ENCODE measurements around the gene TPK1. TPM values are rescaled to one million over a fixed set of nuclear protein-coding genes. Genes with fewer than 3 reads are reported as not detected.
"Not testable (repeated sequence)": the region's sequence is repeated elsewhere in the genome, so short reads cannot be mapped to it uniquely, and the experiment has no call there.

Gene TPK1
- total and polyA plus RNA-seq, 2 donors, result 5.7 to 10.7 TPM

DNA sequence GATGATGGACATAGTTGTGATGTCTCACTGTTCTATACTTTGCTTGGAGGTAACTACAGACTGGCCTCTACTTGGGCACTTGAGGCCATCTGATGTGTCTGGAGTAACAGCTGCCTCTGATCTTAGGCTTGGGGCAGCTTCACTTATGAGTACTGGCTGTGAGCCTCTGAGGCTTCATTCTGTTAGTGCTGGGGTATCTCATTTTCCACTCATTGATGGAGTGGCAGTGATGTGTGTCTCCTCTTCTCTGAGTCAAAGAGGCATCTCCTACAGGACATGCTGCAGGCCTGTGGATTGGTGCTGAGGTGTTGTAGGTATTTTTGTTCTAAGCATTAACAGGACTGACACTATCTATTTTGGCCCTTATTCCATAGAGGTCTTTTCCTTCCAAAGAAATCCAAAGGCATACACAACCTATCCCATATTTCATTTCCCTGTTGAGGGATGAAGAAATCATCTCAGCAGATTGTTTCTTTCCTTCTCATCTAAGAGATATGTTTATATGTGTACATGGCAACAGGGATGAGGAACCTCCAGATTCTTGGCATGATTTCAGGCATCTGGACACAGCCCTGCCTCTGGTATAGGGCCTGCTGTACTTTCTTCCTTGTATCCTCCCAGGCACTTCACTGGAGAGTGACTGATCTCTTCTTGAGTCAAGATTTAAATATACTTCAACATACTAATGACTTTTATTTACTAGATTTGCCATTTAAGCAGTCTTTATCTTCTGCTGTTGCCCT lies 366.7 kb downstream of the TPK1 start:
- Histone ChIP-seq H3K27ac (ENCODE audit: low read depth) (no peak overlapping the region), H3K4me3 (ENCODE audit: low read depth, low read length) (no peak overlapping the region), H3K36me3 (ENCODE audit: insufficient read depth) (no peaks in the 10 kb centered on the region), H3K4me1 (ENCODE audit: insufficient read depth) (no peaks in the 10 kb centered on the region)
- no peak for DNase-seq (ENCODE audit: extremely low spot score)

DNA sequence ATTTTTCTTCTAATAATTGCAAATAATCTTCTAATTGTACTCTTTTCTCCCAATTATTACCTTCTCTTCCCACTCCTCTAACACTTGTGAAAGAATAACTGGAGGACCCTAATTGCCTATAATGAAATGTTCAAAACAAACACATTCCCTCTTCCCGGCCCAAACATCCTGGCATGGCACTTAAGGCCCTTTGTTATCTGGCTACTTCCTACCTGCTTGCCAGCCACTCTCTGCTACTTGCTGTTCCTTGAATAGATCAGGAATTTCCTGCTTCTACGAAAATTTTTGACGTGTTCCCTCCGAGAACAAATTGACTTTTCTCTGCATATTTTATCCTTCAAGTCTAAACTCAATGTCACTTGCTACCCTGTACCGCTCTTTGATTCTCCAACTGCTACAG lies 376.2 kb downstream of the TPK1 start:
- H3K27ac ChIP-seq (ENCODE audit: low read depth), result no peak overlapping the region
- no peak overlapping the region for H3K4me3 ChIP-seq (ENCODE audit: low read depth, low read length)
- DNase-seq (ENCODE audit: extremely low spot score), result no peak
- H3K4me1 ChIP-seq (ENCODE audit: insufficient read depth), result no peaks in the 10 kb centered on the region
- no peaks in the 10 kb centered on the region for H3K36me3 ChIP-seq (ENCODE audit: insufficient read depth)
- 75% methylated on average over 5 of the region's 5 CpGs for WGBS

DNA sequence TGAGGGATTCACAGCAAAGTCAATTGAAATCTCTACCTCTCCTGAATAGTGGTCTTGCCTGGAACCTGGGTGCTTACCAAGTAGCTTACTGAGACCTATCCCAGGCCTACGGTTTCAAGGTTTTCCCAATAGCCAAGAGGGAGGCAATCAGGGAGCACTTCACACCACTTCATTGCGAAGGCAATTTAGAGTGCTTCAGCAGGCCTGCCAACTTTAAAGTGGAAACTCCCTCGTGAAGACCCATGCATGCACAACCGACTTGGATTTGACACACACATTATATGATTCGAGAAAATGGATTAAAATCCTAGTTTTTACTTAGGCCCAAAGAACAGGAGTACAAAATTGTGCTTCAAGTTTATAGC lies 380.8 kb downstream of the TPK1 start:
- 65% methylated on average over 5 of the region's 5 CpGs for WGBS
- DNase-seq (ENCODE audit: extremely low spot score), result no peak
- no peaks in the 10 kb centered on the region for H3K4me1 ChIP-seq (ENCODE audit: insufficient read depth)
- H3K4me3 ChIP-seq (ENCODE audit: low read depth, low read length), result no peak overlapping the region
- no peak overlapping the region for H3K27ac ChIP-seq (ENCODE audit: low read depth)
- no peaks in the 10 kb centered on the region for H3K36me3 ChIP-seq (ENCODE audit: insufficient read depth)

DNA sequence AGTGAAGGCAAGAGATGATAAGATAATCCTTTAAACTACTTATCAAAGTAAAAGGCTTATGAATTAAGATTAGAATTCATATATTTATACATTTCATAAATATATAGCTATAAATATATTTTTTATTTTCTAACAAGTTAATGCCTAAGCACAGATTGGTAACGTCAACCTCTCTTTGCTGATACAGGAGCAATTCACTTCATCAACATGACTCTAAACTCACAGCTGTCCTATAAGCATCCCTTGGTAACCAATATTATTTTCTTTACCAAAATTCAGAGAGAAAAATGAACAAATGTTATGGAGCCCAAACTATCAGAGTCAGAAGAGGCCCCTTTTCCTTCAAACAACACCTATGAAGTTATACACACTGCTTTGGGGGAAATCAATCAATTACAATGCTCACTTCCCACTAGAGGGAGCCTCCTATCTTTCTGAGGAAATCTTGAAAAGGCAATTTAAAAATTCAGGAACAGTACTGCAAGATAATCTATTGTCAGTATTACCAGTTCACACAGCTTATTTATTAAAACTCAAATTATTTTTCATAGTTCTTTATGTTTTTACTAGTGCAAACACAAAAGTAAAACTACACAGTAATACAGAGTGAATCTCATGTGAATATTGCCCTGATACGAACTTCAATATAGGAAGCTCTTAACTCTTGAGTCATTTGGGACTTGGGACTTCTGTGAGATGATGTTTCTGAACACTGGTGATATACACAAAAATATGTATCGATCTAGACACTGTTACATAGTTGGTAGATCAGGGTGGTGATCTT lies 381.4 kb downstream of the TPK1 start:
- H3K27ac ChIP-seq (ENCODE audit: low read depth), result no peak overlapping the region
- no peaks in the 10 kb centered on the region for H3K4me1 ChIP-seq (ENCODE audit: insufficient read depth)
- no peaks in the 10 kb centered on the region for H3K36me3 ChIP-seq (ENCODE audit: insufficient read depth)
- no peak for DNase-seq (ENCODE audit: extremely low spot score)
- WGBS, result 73% methylated on average over 3 of the region's 3 CpGs
- no peak overlapping the region for H3K4me3 ChIP-seq (ENCODE audit: low read depth, low read length)

DNA sequence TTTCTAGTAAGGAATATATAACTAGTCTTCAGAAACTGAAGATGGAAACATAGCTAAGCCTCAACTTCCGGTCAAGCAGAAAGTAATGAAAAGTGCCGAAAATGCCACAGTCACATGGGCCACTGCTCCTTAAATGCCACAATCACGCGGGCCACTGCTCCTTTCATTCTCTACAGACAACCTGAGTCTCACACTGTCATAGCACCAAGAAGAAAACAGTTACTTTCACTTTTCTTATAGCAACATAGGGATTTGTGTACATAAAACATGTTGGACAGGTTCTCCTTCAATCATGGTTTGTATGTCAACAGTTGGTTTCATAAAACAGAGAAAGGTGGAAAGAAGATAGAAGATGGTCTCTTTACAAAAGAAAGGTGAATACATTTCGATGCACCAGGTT lies 383.8 kb downstream of the TPK1 start:
- DNase-seq (ENCODE audit: extremely low spot score), result no peak
- WGBS, result 90% methylated on average over 5 of the region's 5 CpGs
- Histone ChIP-seq H3K4me1 (ENCODE audit: insufficient read depth) (no peaks in the 10 kb centered on the region), H3K4me3 (ENCODE audit: low read depth, low read length) (no peak overlapping the region), H3K36me3 (ENCODE audit: insufficient read depth) (no peaks in the 10 kb centered on the region), H3K27ac (ENCODE audit: low read depth) (no peak overlapping the region)

DNA sequence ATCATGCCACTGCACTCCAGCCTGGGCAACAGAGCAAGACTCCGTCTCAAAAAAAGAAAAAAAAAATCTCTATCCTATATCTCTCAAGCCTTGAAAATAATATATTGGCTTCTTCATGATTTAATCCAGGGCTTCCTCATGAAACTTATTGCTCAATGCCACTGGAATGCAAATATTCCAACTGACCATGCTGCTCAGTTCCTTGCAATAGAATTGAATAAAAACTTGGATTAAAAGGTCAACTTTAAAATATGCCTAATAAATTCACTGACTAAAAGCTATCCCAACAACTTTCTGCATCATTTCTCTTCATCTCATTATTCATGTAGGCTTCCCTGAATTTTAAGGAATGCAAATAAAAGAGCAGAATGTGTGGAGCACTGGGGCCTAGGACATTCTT lies 390.3 kb downstream of the TPK1 start:
- DNase-seq (ENCODE audit: extremely low spot score), result no peak
- 46% methylated on average over 1 of the region's 1 CpG for whole genome bisulfite sequencing
- H3K36me3 ChIP-seq (ENCODE audit: insufficient read depth), result no peaks in the 10 kb centered on the region
- no peak overlapping the region for H3K27ac ChIP-seq (ENCODE audit: low read depth)
- no peaks in the 10 kb centered on the region for H3K4me1 ChIP-seq (ENCODE audit: insufficient read depth)
- H3K4me3 ChIP-seq (ENCODE audit: low read depth, low read length), result no peak overlapping the region

DNA sequence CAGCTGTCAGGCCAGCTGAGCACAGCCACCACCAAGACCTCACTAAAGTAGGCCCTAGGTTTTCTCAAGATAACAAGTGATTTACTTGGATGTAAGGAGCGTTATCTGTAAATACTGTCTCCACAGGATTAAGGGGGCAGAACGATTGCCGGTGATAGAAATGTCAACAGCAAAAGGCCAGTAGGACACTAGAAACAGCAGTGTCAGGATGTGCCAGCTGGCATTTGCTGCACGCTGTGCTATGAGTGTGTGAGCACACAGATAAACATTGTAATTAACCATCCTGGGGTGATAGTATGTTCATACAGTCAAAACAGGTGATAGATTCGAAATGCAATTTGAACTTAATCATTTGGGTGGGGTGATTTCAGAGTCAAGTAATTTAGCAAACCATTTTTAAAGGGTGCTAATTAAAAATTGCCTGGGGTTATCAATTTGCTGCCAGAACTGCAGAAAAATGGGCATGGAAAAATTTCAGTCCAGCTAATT lies 396.1 kb downstream of the TPK1 start:
- 28% methylated on average over 5 of the region's 5 CpGs for WGBS
- no peaks in the 10 kb centered on the region for H3K4me1 ChIP-seq (ENCODE audit: insufficient read depth)
- no peak overlapping the region for H3K27ac ChIP-seq (ENCODE audit: low read depth)
- no peaks in the 10 kb centered on the region for H3K36me3 ChIP-seq (ENCODE audit: insufficient read depth)
- no peak overlapping the region for H3K4me3 ChIP-seq (ENCODE audit: low read depth, low read length)
- DNase-seq (ENCODE audit: extremely low spot score), result no peak

DNA sequence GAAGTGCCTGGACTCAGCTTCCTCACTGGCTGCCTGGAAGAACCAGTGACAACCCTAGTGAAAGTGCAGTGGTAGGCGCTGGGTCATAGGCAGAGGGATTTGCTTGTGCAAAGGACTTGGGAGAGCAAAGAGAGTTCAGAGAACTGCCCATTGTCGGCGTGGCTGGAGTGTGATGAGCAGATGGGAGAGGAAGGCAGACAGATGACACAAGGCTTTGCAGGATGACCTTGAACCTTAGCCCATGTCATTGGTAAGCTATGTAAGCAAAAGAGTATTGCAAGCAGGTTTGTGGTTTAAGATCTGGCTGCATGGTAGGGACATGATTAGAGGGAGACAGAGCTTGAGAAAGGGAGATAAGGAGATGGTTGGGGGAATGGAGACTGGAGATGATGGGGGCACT lies 397.1 kb downstream of the TPK1 start:
- 92% methylated on average over 3 of the region's 3 CpGs for WGBS
- Histone ChIP-seq H3K4me1 (ENCODE audit: insufficient read depth) (no peaks in the 10 kb centered on the region), H3K36me3 (ENCODE audit: insufficient read depth) (no peaks in the 10 kb centered on the region), H3K4me3 (ENCODE audit: low read depth, low read length) (no peak overlapping the region), H3K27ac (ENCODE audit: low read depth) (no peak overlapping the region)
- no peak for DNase-seq (ENCODE audit: extremely low spot score)

DNA sequence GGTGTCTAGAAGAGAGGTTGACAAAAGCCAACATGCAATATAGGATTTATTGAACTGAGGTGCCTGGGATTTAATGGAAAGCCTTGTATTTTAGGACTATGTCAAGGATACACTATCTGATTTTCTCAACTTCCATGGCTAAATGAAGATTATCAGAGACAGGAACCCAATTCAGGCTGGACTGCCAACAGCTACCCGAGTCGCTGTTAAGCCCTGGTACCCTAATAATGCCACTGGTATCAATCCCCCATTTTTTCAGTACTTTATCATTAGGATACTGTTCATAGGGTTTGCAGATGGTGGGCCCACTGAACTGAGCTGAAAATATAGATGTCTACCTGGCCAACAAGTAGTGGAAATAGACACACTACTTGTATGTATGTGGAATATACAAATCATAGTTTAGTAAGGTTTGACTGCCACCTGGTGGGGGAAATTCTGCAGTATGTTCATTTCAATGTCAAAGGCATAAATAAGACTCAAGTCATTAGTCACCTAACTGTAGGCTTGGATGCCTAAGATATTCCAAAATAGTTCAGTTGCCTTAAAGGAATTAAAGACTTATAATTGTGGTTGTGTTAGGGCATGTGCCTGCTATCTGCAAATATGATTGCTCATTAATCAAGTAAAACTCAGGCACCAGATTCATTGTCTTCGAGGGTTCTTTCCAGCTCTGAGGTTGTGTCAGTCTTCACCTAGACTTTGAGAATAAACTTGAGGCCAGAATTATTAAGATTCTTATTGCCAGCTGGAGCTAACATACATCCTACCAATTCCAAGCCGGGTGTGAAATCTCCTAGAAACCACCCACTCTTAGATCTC lies 398.3 kb downstream of the TPK1 start:
- 87% methylated on average over 4 of the region's 4 CpGs for WGBS
- DNase-seq (ENCODE audit: extremely low spot score), result peak; percentile 55
- H3K4me1 ChIP-seq (ENCODE audit: insufficient read depth), result no peaks in the 10 kb centered on the region
- H3K27ac ChIP-seq (ENCODE audit: low read depth), result no peak overlapping the region
- H3K4me3 ChIP-seq (ENCODE audit: low read depth, low read length), result no peak overlapping the region
- H3K36me3 ChIP-seq (ENCODE audit: insufficient read depth), result no peaks in the 10 kb centered on the region

DNA sequence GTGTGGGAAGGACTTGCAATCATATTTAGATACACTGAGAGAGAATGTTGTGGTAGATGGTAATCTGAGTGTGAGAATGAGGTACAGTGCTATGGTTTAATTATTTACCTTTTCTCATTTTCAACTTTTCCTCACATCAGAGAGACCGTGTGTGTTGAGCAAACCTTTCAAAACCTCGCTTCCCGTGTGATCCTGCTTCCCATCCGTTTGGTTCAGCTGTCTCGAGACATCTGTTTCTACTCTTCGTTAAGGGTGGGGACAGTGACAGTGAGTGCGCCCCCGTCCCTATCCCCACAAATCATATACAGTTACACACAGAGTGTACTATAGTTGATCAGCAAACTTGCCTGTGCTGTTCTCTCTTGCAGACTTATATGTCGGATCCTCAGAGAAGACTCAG lies 399.4 kb downstream of the TPK1 start:
- WGBS, result 63% methylated on average over 9 of the region's 9 CpGs
- Histone ChIP-seq H3K27ac (ENCODE audit: low read depth) (no peak overlapping the region), H3K36me3 (ENCODE audit: insufficient read depth) (no peaks in the 10 kb centered on the region), H3K4me1 (ENCODE audit: insufficient read depth) (no peaks in the 10 kb centered on the region), H3K4me3 (ENCODE audit: low read depth, low read length) (no peak overlapping the region)
- DNase-seq (ENCODE audit: extremely low spot score), result no peak

DNA sequence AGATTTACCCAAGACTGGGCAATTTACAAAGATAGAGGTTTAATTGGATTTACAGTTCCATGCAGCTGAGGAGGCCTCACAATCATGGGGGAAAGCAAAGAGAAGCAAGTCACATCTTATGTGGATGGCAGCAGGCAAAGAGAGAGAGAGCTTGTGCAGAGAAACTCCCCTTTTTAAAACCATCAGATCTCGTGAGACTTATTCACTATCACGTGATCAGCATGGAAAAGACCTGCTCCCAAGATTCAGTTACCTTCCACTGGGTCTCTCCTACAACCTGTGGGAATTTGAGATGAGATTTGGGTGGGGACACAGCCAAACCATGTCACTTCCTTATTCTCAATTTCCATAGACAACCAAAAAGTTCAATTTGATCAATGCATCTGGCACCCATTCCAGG lies 407.4 kb downstream of the TPK1 start:
- Histone ChIP-seq H3K36me3 (ENCODE audit: insufficient read depth) (no peaks in the 10 kb centered on the region), H3K4me3 (ENCODE audit: low read depth, low read length) (no peak overlapping the region), H3K27ac (ENCODE audit: low read depth) (no peak overlapping the region), H3K4me1 (ENCODE audit: insufficient read depth) (no peaks in the 10 kb centered on the region)
- 80% methylated on average over 2 of the region's 2 CpGs for WGBS
- DNase-seq (ENCODE audit: extremely low spot score), result no peak

DNA sequence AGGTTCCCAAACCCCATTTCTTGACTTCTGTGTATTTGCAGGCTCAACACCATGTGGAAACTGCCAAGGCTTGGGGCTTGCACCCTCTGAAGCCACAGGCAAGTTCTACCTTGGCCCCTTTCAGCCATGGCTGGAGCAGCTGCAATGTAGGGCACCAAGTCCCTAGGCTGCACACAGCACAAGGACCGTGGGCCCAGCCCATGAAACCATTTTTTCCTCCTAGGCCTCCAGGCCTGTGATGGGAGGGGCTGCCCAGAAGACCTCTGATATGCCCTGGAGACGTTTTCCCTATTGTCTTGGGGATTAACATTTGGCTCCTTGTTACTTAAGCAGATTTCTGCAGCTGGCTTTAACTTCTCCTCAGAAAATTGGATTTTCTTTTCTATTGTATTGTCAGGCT lies 408.3 kb downstream of the TPK1 start:
- not testable (repeated sequence) for H3K4me1 ChIP-seq (ENCODE audit: insufficient read depth); H3K4me3 ChIP-seq (ENCODE audit: low read depth, low read length); DNase-seq (ENCODE audit: extremely low spot score); H3K36me3 ChIP-seq (ENCODE audit: insufficient read depth); H3K27ac ChIP-seq (ENCODE audit: low read depth)
- WGBS, result 47% methylated on average over 2 of the region's 2 CpGs

DNA sequence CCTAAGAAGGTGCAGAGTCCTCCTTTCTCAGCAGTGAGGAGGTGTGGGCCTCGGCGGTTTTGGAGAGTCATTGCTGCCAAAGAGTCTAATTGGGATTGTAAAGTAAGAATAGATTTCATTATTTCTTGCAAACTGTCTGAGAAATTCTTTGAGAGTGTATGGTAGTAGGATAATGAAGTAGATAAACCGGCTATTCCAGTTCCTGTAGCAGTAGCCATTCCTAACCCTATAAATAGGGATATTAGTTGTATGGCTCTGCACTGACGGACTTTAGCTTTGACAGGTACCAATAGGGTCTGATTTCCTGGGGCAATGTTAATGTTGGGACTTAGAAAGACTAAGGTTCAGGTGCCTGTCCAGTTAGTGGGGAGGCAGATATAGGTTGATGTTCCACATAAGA lies 416.9 kb downstream of the TPK1 start:
- WGBS, result 86% methylated on average over 4 of the region's 4 CpGs
- not testable (repeated sequence) for H3K27ac ChIP-seq (ENCODE audit: low read depth); H3K36me3 ChIP-seq (ENCODE audit: insufficient read depth)

DNA sequence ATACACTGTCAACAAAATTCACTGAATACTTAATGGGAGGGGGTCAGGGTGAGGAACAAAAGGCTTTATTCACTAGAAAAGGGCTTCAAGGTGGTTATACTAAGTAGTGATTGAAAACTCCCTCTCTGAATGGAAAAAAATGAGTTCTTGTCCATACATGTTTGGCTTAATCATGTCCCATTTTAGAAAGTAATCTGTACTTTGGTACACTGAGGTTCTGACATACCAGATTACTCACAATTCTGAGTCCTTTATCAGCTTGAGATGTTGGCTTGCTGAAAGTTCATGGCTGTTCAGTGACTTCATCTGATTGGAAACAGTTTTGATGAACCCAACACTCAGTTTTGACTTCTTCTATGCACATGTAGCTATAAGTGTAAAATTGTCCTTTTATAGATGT lies 419.5 kb downstream of the TPK1 start:
- Histone ChIP-seq H3K4me3 (ENCODE audit: low read depth, low read length) (no peak overlapping the region), H3K27ac (ENCODE audit: low read depth) (no peak overlapping the region), H3K4me1 (ENCODE audit: insufficient read depth) (no peaks in the 10 kb centered on the region), H3K36me3 (ENCODE audit: insufficient read depth) (no peaks in the 10 kb centered on the region)
- no peak for DNase-seq (ENCODE audit: extremely low spot score)

More for the DNA sequence above, 416.9 kb downstream of the TPK1 start:
- not testable (repeated sequence) for DNase-seq (ENCODE audit: extremely low spot score); H3K4me1 ChIP-seq (ENCODE audit: insufficient read depth); H3K4me3 ChIP-seq (ENCODE audit: low read depth, low read length)

All from urinary bladder (tissue), 4 donors.